GM23248 (cell line): ENCODE data around the gene SEL1L2. TPM values are rescaled to one million over a fixed set of nuclear protein-coding genes. Genes with fewer than 3 reads are reported as not detected.

Source experiments
- DNase-seq: peaks from one replicate; pipeline ENCODE4 v3.0.0-alpha.2; 2015
- H2AFZ ChIP-seq: fragments of 200-600 bp; sonication (generic); 2 replicates; pipeline ENCODE4 v1.6.1; 2016; ENCODE audit warnings: antibody characterized with exemption
- H3F3A ChIP-seq: fragments of 200-600 bp; sonication (generic); 2 replicates; pipeline ENCODE4 v1.6.1; 2016; ENCODE audit warnings: mild to moderate bottlenecking, antibody characterized with exemption, mixed run types; ENCODE audit not compliant: insufficient read depth
- H3K27ac ChIP-seq: fragments of 200-600 bp; sonication (generic); 2 replicates; pipeline ENCODE4 v1.5.1; 2016; ENCODE audit warnings: mild to moderate bottlenecking
- H3K27me3 ChIP-seq: fragments of 200-600 bp; sonication (generic); replicated peaks from 2 replicates; pipeline ENCODE4 v1.6.1; 2016; ENCODE audit warnings: mild to moderate bottlenecking; ENCODE audit not compliant: insufficient read depth
- H3K36me3 ChIP-seq: fragments of 200-600 bp; sonication (generic); 2 replicates; pipeline ENCODE4 v1.6.1; 2016; ENCODE audit warnings: low read depth, mild to moderate bottlenecking
- H3K4me1 ChIP-seq: fragments of 200-600 bp; sonication (generic); 2 replicates; pipeline ENCODE4 v1.6.1; 2016; ENCODE audit warnings: mild to moderate bottlenecking; ENCODE audit not compliant: insufficient read depth
- H3K4me2 ChIP-seq: fragments of 200-600 bp; sonication (generic); one replicate; pipeline ENCODE4 v1.6.1; 2016; ENCODE audit warnings: mild to moderate bottlenecking; ENCODE audit not compliant: unreplicated experiment
- H3K4me3 ChIP-seq: fragments of 200-600 bp; sonication (generic); 2 replicates; pipeline ENCODE4 v1.5.1; 2016; ENCODE audit warnings: mild to moderate bottlenecking
- H3K79me2 ChIP-seq: fragments of 200-600 bp; sonication (generic); 2 replicates; pipeline ENCODE4 v1.6.1; 2016; ENCODE audit warnings: mild to moderate bottlenecking; ENCODE audit not compliant: insufficient read depth
- H3K9ac ChIP-seq: fragments of 200-600 bp; sonication (generic); 2 replicates; pipeline ENCODE4 v1.6.1; 2016; ENCODE audit warnings: mild to moderate bottlenecking
- H3K9me2 ChIP-seq: fragments of 200-600 bp; sonication (generic); 2 replicates; pipeline ENCODE4 v1.6.1; 2016; ENCODE audit warnings: mixed run types, mild to moderate bottlenecking, moderate library complexity; ENCODE audit not compliant: insufficient read depth
- H3K9me3 ChIP-seq: fragments of 200-600 bp; sonication (generic); one replicate; pipeline ENCODE4 v1.6.1; 2017; ENCODE audit warnings: low read depth
- H4K20me1 ChIP-seq: fragments of 200-600 bp; sonication (generic); 2 replicates; pipeline ENCODE4 v1.6.0; 2016; ENCODE audit not compliant: insufficient read depth
- EZH2 ChIP-seq: fragments of 200-600 bp; sonication (generic); IDR thresholded peaks from 2 replicates; pipeline ENCODE4 v1.6.1; 2018; ENCODE audit warnings: antibody characterized with exemption, mild to moderate bottlenecking; ENCODE audit not compliant: insufficient read depth, poor library complexity, severe bottlenecking
- EZH2phosphoT487 ChIP-seq: fragments of 200-600 bp; sonication (generic); IDR thresholded peaks from 2 replicates; pipeline ENCODE4 v1.6.1; 2018; ENCODE audit warnings: antibody characterized with exemption, moderate library complexity, mild to moderate bottlenecking, low read depth; ENCODE audit not compliant: insufficient read depth
- WGBS, 2 experiments: methylation state at CpG; one replicate each; pipeline ENCODE4 v1.1.6; 2015 to 2017; ENCODE audit warnings: low lambda C conversion rate in 2 of 2, low coverage in 1 of 2; ENCODE audit errors: missing lambda C conversion rate in 2 of 2; 5-methylcytosine and 5-hydroxymethylcytosine counted together
- in situ Hi-C: fragments of 300-500 bp; cut with MboI; formaldehyde crosslinking; loops from 2 replicates; pipeline ENCODE4 v1.15.0; 2020
- polyA plus RNA-seq: library from polyadenylated mRNA; unstranded; fragments of >200 nt; fragmentation: Nextera tagmentation; extraction: Ambion mirVana; gene quantifications from 2 replicates; pipeline ENCODE4 v1.2.1, GENCODE V29; 2016
- total RNA-seq: library from RNA; depleted of rRNA; stranded (reverse); fragments of >200 nt; shearing (Covaris generic); gene quantifications from 2 replicates; pipeline ENCODE4 v1.2.3, GENCODE V29; 2014; rRNA removed

The SEL1L2 gene
- total RNA-seq = not detected in 2 replicates
- 0.73 TPM in 1 of 2 replicates, not detected in the other for polyA plus RNA-seq

DNA sequence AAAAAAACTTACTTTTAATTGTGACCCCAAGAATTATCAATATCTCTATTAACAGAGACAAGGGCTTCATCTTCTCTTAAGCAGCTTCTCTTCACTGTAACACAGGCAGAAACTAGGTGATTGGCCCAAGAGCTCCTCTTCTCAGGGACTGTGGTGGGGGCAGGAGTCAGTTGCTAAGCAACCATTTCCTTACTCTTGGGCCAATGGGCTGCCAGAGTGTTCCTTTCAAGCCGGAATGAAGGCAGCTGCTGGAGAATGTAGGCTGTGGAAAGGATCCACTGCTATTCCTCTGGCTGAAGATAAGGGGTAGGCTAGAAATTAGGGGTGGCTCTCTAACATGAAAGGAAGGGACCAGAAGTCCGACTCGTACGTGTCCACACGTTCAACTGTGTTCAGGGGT is at the start of gene SEL1L2:
Gene SEL1L2, minus strand, starts transcription at position 150 of the 400 bp plus-strand sequence. Its CDS starts 80 bp downstream, at position 70.
- no peaks in the 10 kb centered on the region for H4K20me1 ChIP-seq
- no peaks in the 10 kb centered on the region for H3K79me2 ChIP-seq
- no peaks in the 10 kb centered on the region for H3K4me1 ChIP-seq
- H3K4me3 ChIP-seq = no peak within 1 kb of the TSS
- no peak within 1 kb of the TSS for H3K4me2 ChIP-seq
- H3K9me3 ChIP-seq = no peaks in the 10 kb centered on the region
- no peak within 1 kb of the TSS for H2AFZ ChIP-seq
- H3K27ac ChIP-seq = no peak within 1 kb of the TSS
- TF ChIP-seq EZH2phosphoT487 (no peak), EZH2 (no peak)
- in situ Hi-C loops = no loop called here
- H3K9me2 ChIP-seq = no peaks in the 10 kb centered on the region
- H3F3A ChIP-seq = no peaks in the 10 kb centered on the region
- no peaks in the 10 kb centered on the region for H3K27me3 ChIP-seq
- WGBS, 2 experiments = 18 to 41% methylated on average over 5 of the region's 5 CpGs
- no peak within 1 kb of the TSS for H3K9ac ChIP-seq
- H3K36me3 ChIP-seq = no peaks in the 10 kb centered on the region
- DNase-seq = no peak

- H2AFZ ChIP-seq = no peak overlapping the region
- DNase-seq = no peak
- H3K79me2 ChIP-seq = no peaks in the 10 kb centered on the region
- in situ Hi-C loops = no loop called here
- TF ChIP-seq EZH2phosphoT487 = no peak
- no peak for TF ChIP-seq EZH2
- H4K20me1 ChIP-seq = no peaks in the 10 kb centered on the region
- H3F3A ChIP-seq = no peaks in the 10 kb centered on the region
- no peak overlapping the region for H3K4me3 ChIP-seq
- no peak overlapping the region for H3K4me2 ChIP-seq
- no peaks in the 10 kb centered on the region for H3K9me3 ChIP-seq
- no peaks in the 10 kb centered on the region for H3K9me2 ChIP-seq
- WGBS, 2 experiments = 85 to 86% methylated on average over 7 of the region's 7 CpGs
- H3K36me3 ChIP-seq = no peaks in the 10 kb centered on the region
- no peaks in the 10 kb centered on the region for H3K27me3 ChIP-seq
- no peaks in the 10 kb centered on the region for H3K4me1 ChIP-seq
- H3K27ac ChIP-seq = no peak overlapping the region
- H3K9ac ChIP-seq = no peak overlapping the region
Observed at GRCh38 chr20:14036567-14036966, 46.2 kb upstream of the SEL1L2 start.

- H3K4me3 ChIP-seq = no peak overlapping the region
- H3K36me3 ChIP-seq = no peaks in the 10 kb centered on the region
- no peaks in the 10 kb centered on the region for H3K9me2 ChIP-seq
- 57 to 71% methylated on average over 1 of the region's 1 CpG for WGBS, 2 experiments
- H3K9ac ChIP-seq = no peak overlapping the region
- H2AFZ ChIP-seq = no peak overlapping the region
- no peaks in the 10 kb centered on the region for H3K27me3 ChIP-seq
- H3K27ac ChIP-seq = no peak overlapping the region
- H3K79me2 ChIP-seq = no peaks in the 10 kb centered on the region
- H4K20me1 ChIP-seq = no peaks in the 10 kb centered on the region
- in situ Hi-C loops = no loop called here
- H3F3A ChIP-seq = no peaks in the 10 kb centered on the region
- no peak overlapping the region for H3K4me2 ChIP-seq
- no peaks in the 10 kb centered on the region for H3K4me1 ChIP-seq
- TF ChIP-seq EZH2 (no peak), EZH2phosphoT487 (no peak)
- no peak for DNase-seq
- H3K9me3 ChIP-seq = no peaks in the 10 kb centered on the region
Observed at GRCh38 chr20:14033310-14033709, 42.9 kb upstream of the SEL1L2 start.

DNA sequence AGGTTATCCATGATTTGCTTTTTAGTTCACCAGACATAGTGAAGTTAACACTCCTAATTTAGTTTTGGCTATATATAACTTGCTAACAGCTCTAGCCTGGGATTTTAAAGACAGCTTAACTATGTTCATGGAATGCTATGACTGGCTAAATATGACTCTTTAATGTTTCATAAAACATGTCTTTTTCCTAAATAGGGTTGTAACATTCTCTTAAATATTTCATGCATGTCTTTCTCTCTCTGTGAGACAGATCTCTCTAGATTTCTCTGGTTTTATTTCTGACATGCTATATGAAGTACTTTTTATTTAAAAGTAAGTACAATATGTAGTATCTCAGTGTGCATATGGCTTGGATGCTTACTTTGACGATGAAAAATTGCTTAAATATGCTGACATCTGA is 40.6 kb upstream of the SEL1L2 start:
- no peak overlapping the region for H3K4me2 ChIP-seq
- H3K9me2 ChIP-seq = no peaks in the 10 kb centered on the region
- no peaks in the 10 kb centered on the region for H3K4me1 ChIP-seq
- no peak overlapping the region for H2AFZ ChIP-seq
- H3K4me3 ChIP-seq = no peak overlapping the region
- no peak overlapping the region for H3K27ac ChIP-seq
- in situ Hi-C loops = no loop called here
- H3K27me3 ChIP-seq = no peaks in the 10 kb centered on the region
- no peaks in the 10 kb centered on the region for H4K20me1 ChIP-seq
- no peaks in the 10 kb centered on the region for H3K36me3 ChIP-seq
- 2 to 4% methylated on average over 1 of the region's 1 CpG for WGBS, 2 experiments
- H3K9ac ChIP-seq = no peak overlapping the region
- no peaks in the 10 kb centered on the region for H3K9me3 ChIP-seq
- no peak for TF ChIP-seq EZH2
- TF ChIP-seq EZH2phosphoT487 = no peak
- no peaks in the 10 kb centered on the region for H3F3A ChIP-seq
- H3K79me2 ChIP-seq = no peaks in the 10 kb centered on the region
- DNase-seq = no peak

DNA sequence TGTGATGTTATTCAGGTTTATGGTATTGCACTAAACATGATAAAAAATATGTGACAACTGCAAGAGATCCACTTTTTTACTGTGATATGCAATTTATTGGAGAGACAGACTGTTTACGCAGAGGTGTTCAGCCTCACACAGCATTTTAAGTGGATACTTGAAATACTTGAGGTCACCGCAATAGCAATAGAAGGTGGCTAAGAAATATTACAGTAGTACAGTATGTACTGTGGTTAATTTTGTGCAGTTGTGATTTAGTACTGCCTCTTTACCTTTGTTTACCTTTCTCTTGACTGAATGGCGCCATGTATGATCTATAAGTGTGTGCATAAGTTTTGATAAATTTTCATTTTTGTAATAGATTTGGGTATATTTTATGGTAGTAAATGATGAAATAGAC is 22.3 kb upstream of the SEL1L2 start:
- 99 to 100% methylated on average over 3 of the region's 3 CpGs for WGBS, 2 experiments
- no peak overlapping the region for H3K27ac ChIP-seq
- TF ChIP-seq EZH2phosphoT487 (no peak), EZH2 (no peak)
- H4K20me1 ChIP-seq = no peaks in the 10 kb centered on the region
- no peaks in the 10 kb centered on the region for H3K9me2 ChIP-seq
- no peaks in the 10 kb centered on the region for H3K9me3 ChIP-seq
- no peaks in the 10 kb centered on the region for H3K4me1 ChIP-seq
- H2AFZ ChIP-seq = no peak overlapping the region
- H3K36me3 ChIP-seq = no peaks in the 10 kb centered on the region
- DNase-seq = no peak
- H3K27me3 ChIP-seq = no peaks in the 10 kb centered on the region
- no peaks in the 10 kb centered on the region for H3K79me2 ChIP-seq
- no peaks in the 10 kb centered on the region for H3F3A ChIP-seq
- in situ Hi-C loops = no loop called here
- H3K9ac ChIP-seq = no peak overlapping the region
- no peak overlapping the region for H3K4me2 ChIP-seq
- H3K4me3 ChIP-seq = no peak overlapping the region
